Peyer's patch (tissue), 4 donors: Measurements from ENCODE around the gene DOLPP1.

Experiments used
- CTCF ChIP-seq, 6 experiments: fragments of 450-650 bp in 4 of 6; fragments of 200-600 bp in 2 of 6; sonication (generic) in 1 of 6; IDR thresholded peaks; one replicate each; pipeline ENCODE4 v1.5.1; 2017 to 2019; ENCODE audit warnings: antibody characterized with exemption in 6 of 6, mild to moderate bottlenecking in 3 of 6, moderate library complexity in 1 of 6
- POLR2A ChIP-seq, 2 donors: fragments of 450-650 bp; IDR thresholded peaks; one replicate each; pipeline ENCODE4 v1.5.1; 2017; ENCODE audit warnings: antibody characterized with exemption in 2 of 2, mild to moderate bottlenecking in 2 of 2, moderate library complexity in 2 of 2

GRCh38 chr9:129073404-129073803 lies 7.5 kb upstream of the DOLPP1 start:
- no peak for TF ChIP-seq POLR2A (IDR thresholded peaks at IDR 0.05)
- TF ChIP-seq CTCF (IDR thresholded peaks at IDR 0.05): no peak
